Gastroesophageal sphincter (tissue), 3 donors: ENCODE measurements around the gene KCP.

Experiments
- CTCF ChIP-seq, 4 experiments: fragments of 200-600 bp in 2 of 4; fragments of 450-650 bp in 2 of 4; sonication (generic) in 1 of 4; IDR thresholded peaks; one replicate each; pipeline ENCODE4 v1.5.1; 2017 to 2019; ENCODE audit warnings: antibody characterized with exemption in 4 of 4, mild to moderate bottlenecking in 2 of 4, moderate library complexity in 2 of 4
- POLR2A ChIP-seq, 2 donors: fragments of 450-650 bp; IDR thresholded peaks; one replicate each; pipeline ENCODE4 v1.6.1; 2017; ENCODE audit warnings: antibody characterized with exemption in 2 of 2, mild to moderate bottlenecking in 2 of 2, moderate library complexity in 1 of 2
- POLR2AphosphoS5 ChIP-seq: sonication (generic); formaldehyde crosslinking; IDR thresholded peaks from one replicate; pipeline ENCODE4 v1.6.1; 2017; ENCODE audit warnings: antibody characterized with exemption

- TF ChIP-seq CTCF (IDR thresholded peaks at IDR 0.05), result no peak
- TF ChIP-seq POLR2A (IDR thresholded peaks at IDR 0.05), result no peak
- TF ChIP-seq POLR2AphosphoS5, result no peak
These were observed 12.2 kb upstream of the KCP start for GRCh38 chr7:128922496-128923410.
